K562 (cell line): ENCODE data around the gene EXOSC9. TPM values are rescaled to one million over a fixed set of nuclear protein-coding genes. Genes with fewer than 3 reads are reported as not detected.

Experiments
- ATAC-seq: fragments of 200-7000 bp; cut with Tn5 transposase; 3 replicates; pipeline ENCODE4 v1.9.1; 2020; ENCODE audit warnings: moderate library complexity
- BruUV-seq: library from RNA; stranded (reverse); fragments of 400-500 nt; replicated peaks from 2 replicates; lab custom pipeline; 2021; lab: Mats Ljungman, UMichigan
- CTCF ChIA-PET: fragments of 300-600 bp; formaldehyde crosslinking; extraction: SDS; loops from one replicate; lab custom pipeline; 2021; ENCODE audit warnings: low intra/inter-chr PET ratio; lab: Yijun Ruan, JAX
- POLR2A ChIA-PET: fragments of 300-600, 350-650 bp; sonication (Branson Sonifier 250); formaldehyde crosslinking; extraction: SDS; loops from one replicate; lab custom pipeline; 2021; ENCODE audit warnings: antibody characterized with exemption, inconsistent platforms; lab: Yijun Ruan, JAX
- DNase-seq, 4 experiments: peaks; one replicate each; pipeline versions ENCODE4 v3.0.0 to v3.0.0-alpha.2; 2011 to 2018; ENCODE audit warnings: low spot score in 3 of 4, mixed read lengths in 3 of 4; ENCODE audit errors: extremely low read depth in 1 of 4
- FAIRE-seq: peaks from 2 replicates; lab custom pipeline; 2011; peaks lifted over from hg19 to GRCh38; lab: Jason Lieb, UNC
- H2AFZ ChIP-seq: 2 replicates; pipeline ENCODE4 v1.6.0; 2011; ENCODE audit warnings: low read depth, low read length, control low read depth, inconsistent platforms
- H3K27ac ChIP-seq: fragments of 200-600 bp; 3 replicates; pipeline ENCODE4 v1.8.0; 2011; ENCODE audit warnings: low read depth, mild to moderate bottlenecking, control low read depth, inconsistent platforms, low read length, moderate library complexity, mixed read lengths; ENCODE audit errors: extremely low read depth
- H3K27me3 ChIP-seq, 2 experiments: fragments of 300-600 bp in 1 of 2; 2 replicates in 1 of 2; 3 replicates in 1 of 2; pipeline versions ENCODE4 v1.6.0 to v1.8.0; 2011; ENCODE audit warnings: inconsistent platforms in 2 of 2, low read length in 2 of 2, mild to moderate bottlenecking in 1 of 2, mixed read lengths in 1 of 2, moderate library complexity in 1 of 2; ENCODE audit not compliant: control insufficient read depth in 2 of 2, insufficient read depth in 2 of 2
- H3K36me3 ChIP-seq: fragments of 300-600 bp; 3 replicates; pipeline ENCODE4 v1.8.0; 2011; ENCODE audit warnings: mild to moderate bottlenecking, low read length, inconsistent platforms; ENCODE audit not compliant: control insufficient read depth, insufficient read depth
- H3K4me1 ChIP-seq, 2 experiments: fragments of 200-600 bp in 1 of 2; replicated peaks in 1 of 2; 2 replicates in 1 of 2; 3 replicates in 1 of 2; pipeline versions ENCODE4 v1.5.1 to v1.8.0; 2011; ENCODE audit warnings: inconsistent platforms in 2 of 2, low read length in 2 of 2, mild to moderate bottlenecking in 1 of 2, mixed read lengths in 1 of 2, moderate library complexity in 1 of 2; ENCODE audit not compliant: control insufficient read depth in 2 of 2, insufficient read depth in 2 of 2
- H3K4me2 ChIP-seq: 2 replicates; pipeline ENCODE4 v1.6.1; 2011; ENCODE audit warnings: low read length, control low read depth, inconsistent platforms, mixed read lengths; ENCODE audit not compliant: insufficient read depth
- H3K4me3 ChIP-seq: fragments of 200-600 bp; sonication (generic), shearing (Covaris generic); 2 replicates; pipeline ENCODE4 v1.5.1; 2016; ENCODE audit warnings: control low read depth, inconsistent platforms
- H3K79me2 ChIP-seq: fragments of 200-600 bp; 3 replicates; pipeline ENCODE4 v1.8.0; 2011; ENCODE audit warnings: low read length, inconsistent platforms; ENCODE audit not compliant: control insufficient read depth, insufficient read depth
- H3K9ac ChIP-seq, 2 experiments: 2 replicates each; pipeline versions ENCODE4 v1.6.0 to v1.6.1; 2011; ENCODE audit warnings: low read depth in 2 of 2, low read length in 2 of 2, control low read depth in 1 of 2, inconsistent platforms in 1 of 2, mild to moderate bottlenecking in 1 of 2, mixed read lengths in 1 of 2; ENCODE audit not compliant: insufficient read depth in 1 of 2
- H3K9me1 ChIP-seq: one replicate; pipeline ENCODE4 v1.6.0; 2011; ENCODE audit warnings: inconsistent platforms, mild to moderate bottlenecking, low read length, moderate library complexity; ENCODE audit not compliant: control insufficient read depth, insufficient read depth
- H3K9me3 ChIP-seq: replicated peaks from 2 replicates; pipeline ENCODE4 v1.5.1; 2011; ENCODE audit warnings: low read depth, low read length, inconsistent platforms; ENCODE audit not compliant: control insufficient read depth, insufficient read depth
- H4K20me1 ChIP-seq: replicated peaks from 2 replicates; pipeline ENCODE4 v1.6.1; 2011; ENCODE audit warnings: low read length, inconsistent platforms, mixed read lengths; ENCODE audit not compliant: control insufficient read depth, insufficient read depth
- CREB1 ChIP-seq, 2 experiments: sonication (generic) in 1 of 2; formaldehyde crosslinking in 1 of 2; IDR thresholded peaks; 2 replicates each; pipeline versions ENCODE4 v1.6.1 to v1.8.0; 2012 to 2022; ENCODE audit warnings: inconsistent platforms in 1 of 2, mild to moderate bottlenecking in 1 of 2, missing genetic modification reagents in 1 of 2, moderate library complexity in 1 of 2
- WGBS: fragments of 100-300 bp; shearing (Covaris generic); methylation state at CpG from one replicate; pipeline ENCODE4 v1.1.6; 2016; ENCODE audit warnings: low coverage, mixed read lengths; ENCODE audit not compliant: insufficient coverage; ENCODE audit errors: missing lambda C conversion rate; 5-methylcytosine and 5-hydroxymethylcytosine counted together
- in situ Hi-C: fragments of 300-500 bp; cut with MboI; formaldehyde crosslinking; loops from 4 replicates; pipeline ENCODE4 v1.15.0; 2018; ENCODE audit warnings: inconsistent platforms, mixed read lengths
- intact Hi-C: fragments of 100-400 bp; cut with micrococcal nuclease; formaldehyde crosslinking; loops from 2 replicates; pipeline ENCODE4 v1.14.2; 2022
- polyA plus RNA-seq, 8 experiments: library from polyadenylated mRNA; depleted of rRNA in 4 of 8; stranded (reverse) in 5 of 8; unstranded in 3 of 8; fragments of >200 nt; fragmentation: Nextera tagmentation in 2 of 8; fragmentation: Illumina TruSeq in 1 of 8; extraction: Ambion mirVana in 2 of 8; extraction: Trizol in 1 of 8; gene quantifications; 2 replicates each; pipeline versions ENCODE4 v1.2.1 to v1.2.3, GENCODE V29; 2011 to 2014; ENCODE audit warnings: inconsistent platforms in 1 of 8, missing spikeins in 1 of 8
- total RNA-seq, 7 experiments: library from RNA; depleted of rRNA in 6 of 7; stranded (reverse); fragments of >200 nt in 6 of 7; fragmentation: Illumina TruSeq in 2 of 7; extraction: Trizol in 2 of 7; gene quantifications; 2 replicates each; pipeline versions ENCODE4 v1.2.1 to v1.2.3, GENCODE V29; 2011 to 2021; ENCODE audit warnings: low replicate concordance in 1 of 7
- TF ChIP-seq, protein P1 (sequence below): sonication (generic); formaldehyde crosslinking; IDR thresholded peaks from 2 replicates; pipeline ENCODE4 v1.8.0; 2022; ENCODE audit warnings: mild to moderate bottlenecking, missing genetic modification reagents
- TF ChIP-seq, protein P2 (sequence below), 2 experiments: fragments of 450-650 bp; IDR thresholded peaks; 2 replicates each; pipeline ENCODE4 v1.6.1; 2016; ENCODE audit warnings: mild to moderate bottlenecking in 2 of 2, borderline replicate concordance in 1 of 2, low read depth in 1 of 2, moderate library complexity in 1 of 2

The EXOSC9 gene
- total and polyA plus RNA-seq, 9 of the 15 experiments (the other 6 are each of a cell fraction or from before 2014, with no cell fraction given): 64.7 to 166 (median 115) TPM

DNA sequence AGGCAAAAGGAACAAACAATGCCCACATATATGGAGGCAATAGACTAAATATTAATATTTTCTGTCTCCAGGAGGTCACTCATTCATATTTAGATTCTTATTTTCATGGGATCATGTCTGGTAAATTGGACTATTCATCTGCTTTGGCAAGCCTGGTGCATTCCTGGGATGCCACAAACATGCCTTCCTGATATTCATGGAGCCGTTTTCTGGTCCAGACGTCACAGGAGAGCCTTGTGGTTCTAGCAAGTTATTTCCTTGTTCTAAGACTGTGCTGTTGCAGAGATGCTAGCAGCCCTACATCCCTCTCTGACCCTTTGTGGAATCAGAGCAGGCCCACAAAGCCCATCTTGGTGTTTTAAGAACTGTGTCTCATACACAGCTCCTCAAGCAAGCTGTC lies 16.1 kb upstream of the EXOSC9 start:
- no peaks in the 10 kb centered on the region for H3K79me2 ChIP-seq
- H3K9me1 ChIP-seq: no peaks in the 10 kb centered on the region
- H3K4me1 ChIP-seq: peaks cover 0 to under 1% of the 10 kb centered on the region in 2 experiments; a peak in 3 of 5 replicates
- ChIA-PET POLR2A (interaction anchor here (0.8 kb wide), 1 partner anchor 88 kb away, joined by 3 read pairs; no protein-coding TSS in a partner anchor), CTCF (no interaction called here)
- H2AFZ ChIP-seq: no peak overlapping the region
- no TSS peak for BruUV-seq
- no peaks in the 10 kb centered on the region for H4K20me1 ChIP-seq
- H3K36me3 ChIP-seq: no peaks in the 10 kb centered on the region
- H3K4me2 ChIP-seq: no peak overlapping the region
- no peaks in the 10 kb centered on the region for H3K9me3 ChIP-seq
- ATAC-seq (peak; percentile 50), FAIRE-seq (no peak), DNase-seq (no peak)
- H3K9ac ChIP-seq: no peak overlapping the region
- in situ Hi-C loops (no loop called here), intact Hi-C loops (no loop called here)
- 14% methylated on average over 2 of the region's 2 CpGs for WGBS
- no peak overlapping the region for H3K4me3 ChIP-seq
- H3K27me3 ChIP-seq: no peaks in the 10 kb centered on the region
- TF ChIP-seq, protein P1, sequence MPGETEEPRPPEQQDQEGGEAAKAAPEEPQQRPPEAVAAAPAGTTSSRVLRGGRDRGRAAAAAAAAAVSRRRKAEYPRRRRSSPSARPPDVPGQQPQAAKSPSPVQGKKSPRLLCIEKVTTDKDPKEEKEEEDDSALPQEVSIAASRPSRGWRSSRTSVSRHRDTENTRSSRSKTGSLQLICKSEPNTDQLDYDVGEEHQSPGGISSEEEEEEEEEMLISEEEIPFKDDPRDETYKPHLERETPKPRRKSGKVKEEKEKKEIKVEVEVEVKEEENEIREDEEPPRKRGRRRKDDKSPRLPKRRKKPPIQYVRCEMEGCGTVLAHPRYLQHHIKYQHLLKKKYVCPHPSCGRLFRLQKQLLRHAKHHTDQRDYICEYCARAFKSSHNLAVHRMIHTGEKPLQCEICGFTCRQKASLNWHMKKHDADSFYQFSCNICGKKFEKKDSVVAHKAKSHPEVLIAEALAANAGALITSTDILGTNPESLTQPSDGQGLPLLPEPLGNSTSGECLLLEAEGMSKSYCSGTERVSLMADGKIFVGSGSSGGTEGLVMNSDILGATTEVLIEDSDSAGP (CRISPR knock-in tag): no peak
- H3K27ac ChIP-seq: no peak overlapping the region

DNA sequence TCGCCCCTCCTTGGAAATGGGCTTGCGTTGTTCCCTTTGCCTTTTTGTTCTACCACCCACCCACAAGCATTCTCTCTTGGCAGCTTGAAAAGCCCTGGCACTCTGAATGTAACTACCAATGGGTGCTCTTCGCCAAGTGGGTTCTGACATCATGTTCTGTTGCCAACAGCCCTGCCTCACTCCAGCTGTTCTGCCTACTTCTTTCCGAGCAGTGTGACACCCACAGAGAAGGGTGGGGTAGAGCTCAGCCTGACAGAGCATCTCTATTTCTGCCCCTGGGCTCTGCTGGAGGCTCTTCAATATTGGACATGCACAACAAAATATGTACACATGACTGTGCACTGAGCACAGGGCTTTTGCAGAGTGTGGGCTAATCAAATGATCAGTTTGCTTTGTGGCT lies 15.6 kb upstream of the EXOSC9 start:
- BruUV-seq: no TSS peak
- Histone ChIP-seq H3K79me2 (no peaks in the 10 kb centered on the region), H3K4me3 (no peak overlapping the region), H3K4me1 (peaks cover 0 to 6% of the 10 kb centered on the region in 2 experiments; a peak in 3 of 5 replicates), H3K4me2 (no peak overlapping the region; the same call in 1 of the 2 replicates), H3K27me3 (no peaks in the 10 kb centered on the region), H3K9me3 (no peaks in the 10 kb centered on the region), H3K9ac (no peak overlapping the region), H2AFZ (no peak overlapping the region), H3K9me1 (no peaks in the 10 kb centered on the region), H3K36me3 (no peaks in the 10 kb centered on the region), H3K27ac (no peak overlapping the region), H4K20me1 (no peaks in the 10 kb centered on the region)
- intact Hi-C loops: no loop called here
- in situ Hi-C loops: no loop called here
- CTCF ChIA-PET: no interaction called here
- DNase-seq (no peak), ATAC-seq (peak; percentile 28; the same call in 1 of the 3 replicates), FAIRE-seq (no peak)
- POLR2A ChIA-PET: interaction anchor here (0.6 kb wide), 1 partner anchor 249 kb away, joined by 3 read pairs; no protein-coding TSS in a partner anchor
- 9% methylated on average over 4 of the region's 4 CpGs for WGBS
- TF ChIP-seq CREB1 (IDR thresholded peaks at IDR 0.05) (no peak), CREB1 (CRISPR knock-in tag; IDR thresholded peaks at IDR 0.05) (no peak)
- TF ChIP-seq, protein P2, sequence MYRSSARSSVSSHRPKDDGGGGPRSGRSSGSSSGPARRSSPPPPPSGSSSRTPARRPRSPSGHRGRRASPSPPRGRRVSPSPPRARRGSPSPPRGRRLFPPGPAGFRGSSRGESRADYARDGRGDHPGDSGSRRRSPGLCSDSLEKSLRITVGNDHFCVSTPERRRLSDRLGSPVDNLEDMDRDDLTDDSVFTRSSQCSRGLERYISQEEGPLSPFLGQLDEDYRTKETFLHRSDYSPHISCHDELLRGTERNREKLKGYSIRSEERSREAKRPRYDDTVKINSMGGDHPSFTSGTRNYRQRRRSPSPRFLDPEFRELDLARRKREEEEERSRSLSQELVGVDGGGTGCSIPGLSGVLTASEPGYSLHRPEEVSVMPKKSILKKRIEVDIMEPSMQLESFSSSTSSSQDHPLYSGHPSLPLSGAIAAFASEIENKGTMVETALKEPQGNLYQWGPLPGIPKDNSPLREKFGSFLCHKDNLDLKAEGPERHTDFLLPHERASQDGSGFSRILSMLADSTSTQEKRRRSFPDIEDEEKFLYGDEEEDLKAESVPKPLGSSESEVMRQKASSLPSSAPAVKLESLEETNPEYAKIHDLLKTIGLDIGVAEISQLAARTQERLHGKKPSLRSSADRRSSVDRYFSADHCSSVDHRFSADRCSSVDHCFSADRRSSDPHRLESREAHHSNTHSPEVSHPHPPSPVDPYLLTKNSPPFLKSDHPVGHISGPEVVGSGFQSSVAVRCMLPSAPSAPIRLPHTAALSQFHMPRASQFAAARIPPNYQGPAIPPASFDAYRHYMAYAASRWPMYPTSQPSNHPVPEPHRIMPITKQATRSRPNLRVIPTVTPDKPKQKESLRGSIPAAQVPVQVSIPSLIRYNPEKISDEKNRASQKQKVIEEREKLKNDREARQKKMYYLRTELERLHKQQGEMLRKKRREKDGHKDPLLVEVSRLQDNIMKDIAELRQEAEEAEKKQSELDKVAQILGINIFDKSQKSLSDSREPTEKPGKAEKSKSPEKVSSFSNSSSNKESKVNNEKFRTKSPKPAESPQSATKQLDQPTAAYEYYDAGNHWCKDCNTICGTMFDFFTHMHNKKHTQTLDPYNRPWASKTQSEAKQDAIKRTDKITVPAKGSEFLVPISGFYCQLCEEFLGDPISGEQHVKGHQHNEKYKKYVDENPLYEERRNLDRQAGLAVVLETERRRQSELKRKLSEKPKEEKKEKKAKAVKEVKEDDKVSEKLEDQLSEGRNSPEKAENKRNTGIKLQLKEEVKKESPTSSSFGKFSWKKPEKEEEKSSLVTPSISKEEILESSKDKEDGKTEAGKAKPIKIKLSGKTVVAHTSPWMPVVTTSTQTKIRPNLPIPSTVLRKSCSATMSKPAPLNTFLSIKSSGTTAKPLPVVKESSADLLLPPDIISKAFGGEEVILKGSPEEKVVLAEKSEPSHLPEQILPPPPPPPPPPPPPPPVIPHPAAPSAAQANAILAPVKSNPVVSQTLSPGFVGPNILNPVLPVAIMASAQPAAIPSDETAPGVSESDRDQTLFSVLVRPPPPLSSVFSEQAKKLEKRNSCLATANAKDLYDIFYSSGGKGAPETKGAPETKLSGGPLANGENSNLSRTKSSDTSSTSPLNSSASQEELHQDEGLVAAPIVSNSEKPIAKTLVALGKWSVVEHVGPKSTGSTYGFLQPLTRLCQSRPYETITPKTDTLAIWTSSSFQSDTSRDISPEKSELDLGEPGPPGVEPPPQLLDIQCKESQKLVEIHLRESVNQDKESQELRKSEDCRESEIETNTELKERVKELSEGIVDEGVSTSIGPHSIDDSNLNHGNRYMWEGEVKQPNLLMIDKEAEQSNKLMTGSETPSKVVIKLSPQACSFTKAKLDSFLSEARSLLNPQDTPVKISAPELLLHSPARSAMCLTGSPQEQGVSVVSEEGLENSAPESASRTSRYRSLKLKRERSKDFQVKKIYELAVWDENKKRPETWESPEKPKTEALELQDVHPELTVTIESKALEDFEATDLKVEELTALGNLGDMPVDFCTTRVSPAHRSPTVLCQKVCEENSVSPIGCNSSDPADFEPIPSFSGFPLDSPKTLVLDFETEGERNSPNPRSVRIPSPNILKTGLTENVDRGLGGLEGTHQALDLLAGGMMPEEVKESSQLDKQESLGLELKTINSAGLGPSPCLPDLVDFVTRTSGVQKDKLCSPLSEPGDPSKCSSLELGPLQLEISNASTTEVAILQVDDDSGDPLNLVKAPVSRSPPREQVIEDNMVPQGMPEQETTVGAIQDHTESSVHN (IDR thresholded peaks at IDR 0.05; ENCODE audit: borderline replicate concordance in 1 of 2, low read depth in 1 of 2): no peak
